ENCODE data around the gene IGFN1.
A peak's percentile ranks its signal among the peaks of the same experiment; 100 is the strongest.

The IGFN1 gene

GRCh38 chr1:201181323-201181722, 9.3 kb upstream of the IGFN1 start:
- TF ChIP-seq, protein P1, sequence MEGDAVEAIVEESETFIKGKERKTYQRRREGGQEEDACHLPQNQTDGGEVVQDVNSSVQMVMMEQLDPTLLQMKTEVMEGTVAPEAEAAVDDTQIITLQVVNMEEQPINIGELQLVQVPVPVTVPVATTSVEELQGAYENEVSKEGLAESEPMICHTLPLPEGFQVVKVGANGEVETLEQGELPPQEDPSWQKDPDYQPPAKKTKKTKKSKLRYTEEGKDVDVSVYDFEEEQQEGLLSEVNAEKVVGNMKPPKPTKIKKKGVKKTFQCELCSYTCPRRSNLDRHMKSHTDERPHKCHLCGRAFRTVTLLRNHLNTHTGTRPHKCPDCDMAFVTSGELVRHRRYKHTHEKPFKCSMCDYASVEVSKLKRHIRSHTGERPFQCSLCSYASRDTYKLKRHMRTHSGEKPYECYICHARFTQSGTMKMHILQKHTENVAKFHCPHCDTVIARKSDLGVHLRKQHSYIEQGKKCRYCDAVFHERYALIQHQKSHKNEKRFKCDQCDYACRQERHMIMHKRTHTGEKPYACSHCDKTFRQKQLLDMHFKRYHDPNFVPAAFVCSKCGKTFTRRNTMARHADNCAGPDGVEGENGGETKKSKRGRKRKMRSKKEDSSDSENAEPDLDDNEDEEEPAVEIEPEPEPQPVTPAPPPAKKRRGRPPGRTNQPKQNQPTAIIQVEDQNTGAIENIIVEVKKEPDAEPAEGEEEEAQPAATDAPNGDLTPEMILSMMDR (IDR thresholded peaks at IDR 0.05): no peak
- TF ChIP-seq ZFX (IDR thresholded peaks at IDR 0.05; ENCODE audit: borderline replicate concordance): no peak
- no peak overlapping the region for H3K27ac ChIP-seq

GRCh38 chr1:201181726-201182125, 8.9 kb upstream of the IGFN1 start:
- no peak overlapping the region for H3K27ac ChIP-seq
- TF ChIP-seq, protein P1 (IDR thresholded peaks at IDR 0.05): no peak
- TF ChIP-seq ZFX (IDR thresholded peaks at IDR 0.05; ENCODE audit: borderline replicate concordance): no peak

GRCh38 chr1:201183209-201183608, 7.4 kb upstream of the IGFN1 start:
- TF ChIP-seq, protein P1 (IDR thresholded peaks at IDR 0.05): no peak
- no peak for TF ChIP-seq ZFX (IDR thresholded peaks at IDR 0.05; ENCODE audit: borderline replicate concordance)
- no peak overlapping the region for H3K27ac ChIP-seq

- TF ChIP-seq ZFX (IDR thresholded peaks at IDR 0.05; ENCODE audit: borderline replicate concordance): no peak
- TF ChIP-seq, protein P1 (IDR thresholded peaks at IDR 0.05): no peak
- no peak overlapping the region for H3K27ac ChIP-seq
Observed at GRCh38 chr1:201183753-201184152, 6.9 kb upstream of the IGFN1 start.

DNA sequence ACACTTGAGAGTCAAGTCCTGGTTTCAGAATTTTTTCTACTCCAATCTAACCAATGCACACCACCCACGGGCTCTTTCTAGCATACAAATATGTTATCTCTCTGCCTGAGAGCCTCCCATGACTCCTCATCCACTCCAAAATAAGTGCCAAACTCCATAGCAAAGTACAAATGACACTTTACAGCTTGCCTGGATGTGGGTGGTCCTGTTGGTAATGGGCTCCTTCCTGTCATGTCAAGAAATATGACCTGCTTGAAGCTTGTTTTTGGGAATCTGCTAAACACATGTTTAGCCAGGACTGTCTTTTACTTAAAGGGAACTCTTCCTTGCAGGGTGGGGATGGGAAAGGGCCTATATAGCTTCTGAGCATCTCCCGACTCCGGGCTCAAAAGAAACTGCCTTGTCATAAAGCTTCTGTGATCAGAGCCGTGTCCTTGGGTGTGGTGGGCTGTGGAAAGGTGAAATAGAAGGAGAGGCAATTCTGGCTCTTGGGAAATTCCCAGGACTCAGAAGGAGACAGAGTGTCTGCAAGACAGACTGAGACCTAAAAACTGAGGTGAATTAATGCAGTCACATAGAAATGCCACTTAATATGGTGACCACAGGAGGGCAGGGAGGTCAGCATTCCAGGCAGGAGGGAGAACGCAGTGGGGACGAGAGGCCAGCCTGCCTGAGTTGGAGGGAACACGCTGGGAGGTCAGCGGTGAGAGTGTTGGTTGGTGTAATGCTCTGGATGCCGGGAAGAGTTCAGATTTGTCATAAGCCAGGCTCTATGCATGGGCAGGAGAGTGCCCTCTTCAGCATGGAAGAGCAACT, 6.1 kb upstream of the IGFN1 start:
- no peak overlapping the region for H3K27ac ChIP-seq
- TF ChIP-seq, protein P1 (IDR thresholded peaks at IDR 0.05): peak; percentile 92
- no peak for TF ChIP-seq ZFX (IDR thresholded peaks at IDR 0.05; ENCODE audit: borderline replicate concordance)

- H3K27ac ChIP-seq: no peak overlapping the region
- TF ChIP-seq, protein P1 (IDR thresholded peaks at IDR 0.05): peak; percentile 64
- TF ChIP-seq ZFX (IDR thresholded peaks at IDR 0.05; ENCODE audit: borderline replicate concordance): no peak
Observed at GRCh38 chr1:201185123-201185453, 5.5 kb upstream of the IGFN1 start.

DNA sequence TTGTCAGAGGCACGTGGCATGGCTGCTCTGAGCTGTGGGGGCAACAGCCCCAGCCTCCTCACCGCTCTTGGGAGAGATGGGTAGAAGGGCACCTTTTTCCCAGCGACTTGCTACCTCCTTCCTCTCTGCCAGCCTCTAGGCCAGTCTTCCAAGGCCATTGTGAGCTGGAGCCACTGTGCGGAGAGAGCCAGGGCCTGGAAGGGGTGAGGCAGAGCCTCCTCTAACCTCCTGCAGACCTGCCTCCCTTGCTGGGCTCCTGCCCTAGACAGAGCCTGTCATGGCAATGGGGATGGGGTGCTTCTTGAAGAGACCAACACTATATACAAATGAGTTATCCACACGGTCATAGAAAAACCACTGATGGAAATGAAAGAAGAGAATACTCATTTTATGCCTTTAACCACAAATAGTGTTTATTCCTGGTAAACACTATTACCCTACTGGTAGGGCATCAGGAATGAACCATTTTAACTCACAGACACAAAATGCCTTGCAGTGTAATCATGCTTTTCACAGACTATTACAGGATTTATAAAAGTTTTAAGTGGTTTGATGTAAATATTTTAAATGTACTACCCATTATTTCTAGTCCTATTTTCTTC, 5.0 kb upstream of the IGFN1 start:
- TF ChIP-seq ZFX (IDR thresholded peaks at IDR 0.05; ENCODE audit: borderline replicate concordance): no peak
- TF ChIP-seq, protein P1 (IDR thresholded peaks at IDR 0.05): no peak

More for the DNA sequence above, 5.0 kb upstream of the IGFN1 start:
- H3K27ac ChIP-seq: no peak overlapping the region

Data from 22Rv1 (cell line).